ENCODE data around the gene LRRN4CL.
"Not testable (repeated sequence)": the region's sequence is repeated elsewhere in the genome, so short reads cannot be mapped to it uniquely, and the experiment has no call there.

The LRRN4CL gene

GRCh38 chr11:62675415-62675814 is 13.9 kb downstream of the LRRN4CL start:
- DNase-seq = not testable (repeated sequence)

GRCh38 chr11:62673196-62673525 is 16.2 kb downstream of the LRRN4CL start:
- no peak for DNase-seq

- DNase-seq = peak; percentile 86
Measured at GRCh38 chr11:62671608-62672389, 17.5 kb downstream of the LRRN4CL start, which contains the start of the genes LBHD1 and UQCC3. TSS of gene LBHD1 (minus strand) at chr11:62672267. CDS start at chr11:62670031, 2,236 bp downstream. TSS of gene UQCC3 (plus strand) at chr11:62671673. CDS start at chr11:62671746, 73 bp downstream.

- no peak for DNase-seq
Measured at GRCh38 chr11:62671236-62671607, 18.1 kb downstream of the LRRN4CL start.

GRCh38 chr11:62669420-62670161 is 19.7 kb downstream of the LRRN4CL start:
- DNase-seq = no peak

- no peak for DNase-seq
Measured at GRCh38 chr11:62667460-62667859, 21.9 kb downstream of the LRRN4CL start.

GRCh38 chr11:62666259-62666926 is 22.9 kb downstream of the LRRN4CL start:
- DNase-seq = no peak

- DNase-seq = peak; percentile 71
Measured at GRCh38 chr11:62665599-62666258, 23.6 kb downstream of the LRRN4CL start.

- DNase-seq = peak; percentile 96
Measured at GRCh38 chr11:62665075-62665598, 24.2 kb downstream of the LRRN4CL start, which contains the start of the genes C11orf98 and CSKMT. TSS of gene C11orf98 (minus strand) at chr11:62665210. CDS start at chr11:62665169, 41 bp downstream. TSS of gene CSKMT (plus strand) at chr11:62665312. CDS start at chr11:62665880, 568 bp downstream.

- DNase-seq = peak; percentile 53
Measured at GRCh38 chr11:62664405-62665074, 24.8 kb downstream of the LRRN4CL start.

- no peak for DNase-seq
Measured at GRCh38 chr11:62656796-62657429, 32.4 kb downstream of the LRRN4CL start.

GRCh38 chr11:62654297-62654696 is 35.0 kb downstream of the LRRN4CL start:
- no peak for DNase-seq

GRCh38 chr11:62652161-62653006 is 36.9 kb downstream of the LRRN4CL start:
- no peak for DNase-seq

GRCh38 chr11:62650283-62650682 is 39.0 kb downstream of the LRRN4CL start:
- not testable (repeated sequence) for DNase-seq

GRCh38 chr11:62649486-62649885 is 39.8 kb downstream of the LRRN4CL start:
- DNase-seq = no peak

GRCh38 chr11:62648967-62649364 is 40.4 kb downstream of the LRRN4CL start:
- DNase-seq = no peak

GRCh38 chr11:62648185-62648966 is 41.0 kb downstream of the LRRN4CL start:
- no peak for DNase-seq

GRCh38 chr11:62647609-62648005 is 41.7 kb downstream of the LRRN4CL start:
- no peak for DNase-seq

GRCh38 chr11:62646825-62647608 is 42.3 kb downstream of the LRRN4CL start:
- DNase-seq = no peak
